ENCODE results near the gene APMAP. TPM values are rescaled to one million over a fixed set of nuclear protein-coding genes. Genes with fewer than 3 reads are reported as not detected.

APMAP gene
- total and polyA plus RNA-seq, 10 of the 15 experiments (the other 5 are each of a cell fraction or from before 2014, with no cell fraction given): 12.1 to 60.2 (median 32.7) TPM

DNA sequence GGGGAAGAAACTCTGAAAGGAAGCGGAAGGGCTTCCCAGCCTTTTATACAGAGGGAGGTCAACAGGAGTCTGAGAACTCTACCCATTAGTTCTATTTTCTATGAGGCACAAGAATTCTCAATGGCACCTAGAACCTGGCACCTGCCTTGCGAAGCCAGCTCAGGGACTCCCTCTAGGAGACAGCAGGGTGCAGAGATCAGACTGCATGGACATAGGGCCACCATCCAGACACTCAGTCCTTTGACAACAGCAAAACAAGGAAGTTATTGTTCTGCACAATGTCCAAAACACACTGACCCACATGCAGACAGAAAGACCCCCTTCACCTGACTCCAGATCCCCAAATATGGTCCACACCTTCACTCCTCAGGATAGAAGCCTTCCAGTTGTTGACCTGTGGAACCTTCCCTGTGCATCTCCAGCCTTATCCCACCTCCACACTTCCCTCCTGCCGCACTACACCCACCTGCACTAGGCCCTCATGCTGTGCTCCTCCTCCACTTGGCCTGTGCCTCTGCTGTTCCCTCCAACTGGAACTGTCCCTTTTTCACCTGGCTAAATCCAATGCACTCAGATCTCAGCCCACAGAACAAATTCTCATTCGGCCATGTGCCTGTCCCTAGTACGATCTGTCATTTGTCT, 37.6 kb upstream of the APMAP start:
- Histone ChIP-seq H3K4me3 (no peak overlapping the region), H3K9me3 (replicated peaks; ENCODE audit: control insufficient read depth, insufficient read depth, low read length) (no peaks in the 10 kb centered on the region), H3K27ac (ENCODE audit: control insufficient read depth, insufficient read depth) (no peak overlapping the region), H3K79me2 (ENCODE audit: control insufficient read depth, insufficient read depth, low read length) (no peaks in the 10 kb centered on the region), H3K9ac (ENCODE audit: control insufficient read depth, insufficient read depth, low read length) (no peak overlapping the region), H4K20me1 (ENCODE audit: control insufficient read depth, insufficient read depth) (no peaks in the 10 kb centered on the region), H2AFZ (ENCODE audit: control insufficient read depth, low read depth, low read length) (no peak overlapping the region), H3K4me1 (ENCODE audit: control insufficient read depth, insufficient read depth, low read length) (no peaks in the 10 kb centered on the region), H3K27me3 (replicated peaks in 1 of 2; ENCODE audit: control insufficient read depth in 2 of 2, insufficient read depth in 2 of 2, low read length in 1 of 2) (no peaks in the 10 kb centered on the region), H3K36me3 (ENCODE audit: control insufficient read depth in 2 of 2, insufficient read depth in 2 of 2, low read length in 1 of 2) (peaks cover 0 to 6% of the 10 kb centered on the region in 2 experiments; a peak in 2 of 4 replicates), H3K4me2 (ENCODE audit: control insufficient read depth, insufficient read depth) (no peak overlapping the region)
- intact Hi-C loops (cut with micrococcal nuclease; ENCODE audit: unreplicated experiment): no loop called here
- ATAC-seq (no peak), FAIRE-seq (no peak), DNase-seq (ENCODE audit: low read depth, low spot score) (no peak)
- CTCF ChIA-PET: no interaction called here
- WGBS (ENCODE audit: insufficient coverage, insufficient replicate concordance, low lambda C conversion rate, missing lambda C conversion rate): 100% methylated on average over 5 of the region's 5 CpGs
- in situ Hi-C loops (cut with MboI): no loop called here
- BruUV-seq (replicated peaks): no TSS peak
- SMC1A ChIA-PET (ENCODE audit: uncharacterized antibody, unreplicated experiment): no interaction called here
- RAD21 ChIA-PET (ENCODE audit: unreplicated experiment): interaction anchor here (1.3 kb wide), 1 partner anchor 27 kb away, joined by 3 read pairs; no protein-coding TSS in a partner anchor
- no peak for TF ChIP-seq HDAC2 (IDR thresholded peaks at IDR 0.05)
- no peak for TF ChIP-seq YBX1 (IDR thresholded peaks at IDR 0.05)
- no peak for TF ChIP-seq ZBTB11 (CRISPR knock-in tag; IDR thresholded peaks at IDR 0.05)
- no peak for TF ChIP-seq KDM1A (IDR thresholded peaks at IDR 0.05; ENCODE audit: borderline replicate concordance)
- TF ChIP-seq TCF12 (IDR thresholded peaks at IDR 0.05; ENCODE audit: low read depth, low read length): no peak
- TF ChIP-seq HCFC1 (IDR thresholded peaks at IDR 0.05; ENCODE audit: low read length): no peak
- no peak for TF ChIP-seq SMAD1 (IDR thresholded peaks at IDR 0.05; ENCODE audit: low read depth, partially characterized antibody)
- TF ChIP-seq TARDBP (IDR thresholded peaks at IDR 0.05; ENCODE audit: borderline replicate concordance): no peak
- POLR2A ChIA-PET: no interaction called here
